Psoas muscle (tissue), 8 donors: ENCODE results near the gene DNASE1L3. TPM values are rescaled to one million over a fixed set of nuclear protein-coding genes. Genes with fewer than 3 reads are reported as not detected.
A peak's percentile ranks its signal among the peaks of the same experiment; 100 is the strongest.

ENCODE experiments used
- ATAC-seq, 4 donors: fragments of 200-7000 bp; cut with Tn5 transposase; one replicate each; pipeline ENCODE4 v1.9.1; 2020; ENCODE audit warnings: moderate library complexity in 3 of 4, mild to moderate bottlenecking in 2 of 4
- DNase-seq, 2 donors: peaks; one replicate each; pipeline ENCODE4 v3.0.0-alpha.2; 2020
- H3K27ac ChIP-seq: fragments of 200-600 bp; one replicate; pipeline ENCODE4 v1.8.0; 2022
- H3K27me3 ChIP-seq, 3 donors: fragments of 200-600 bp in 1 of 3; one replicate each; pipeline versions ENCODE4 v1.6.1 to v1.8.0; 2013 to 2022; ENCODE audit warnings: low read length in 2 of 3, mild to moderate bottlenecking in 2 of 3, moderate library complexity in 1 of 3; ENCODE audit not compliant: insufficient read depth in 3 of 3
- H3K36me3 ChIP-seq, 2 donors: fragments of 200-600 bp in 1 of 2; one replicate each; pipeline versions ENCODE4 v1.6.1 to v1.8.0; 2013 to 2022; ENCODE audit warnings: low read depth in 1 of 2, mild to moderate bottlenecking in 1 of 2, moderate library complexity in 1 of 2; ENCODE audit not compliant: insufficient read depth in 1 of 2
- H3K4me1 ChIP-seq: fragments of 200-600 bp; one replicate; pipeline ENCODE4 v1.8.0; 2022
- H3K4me3 ChIP-seq: fragments of 200-600 bp; one replicate; pipeline ENCODE4 v1.8.0; 2022; ENCODE audit warnings: mild to moderate bottlenecking
- H3K9me3 ChIP-seq: fragments of 200-600 bp; one replicate; pipeline ENCODE4 v1.8.0; 2022
- CTCF ChIP-seq: fragments of 200-600 bp; IDR thresholded peaks from one replicate; pipeline ENCODE4 v1.8.0; 2022; ENCODE audit warnings: antibody characterized with exemption
- WGBS, 3 donors: extraction: QIAGEN DNeasy Blood & Tissue Kit; methylation state at CpG; one replicate each; pipeline versions ENCODE4 v1.1.6 to v1.1.7; 2013; 5-methylcytosine and 5-hydroxymethylcytosine counted together
- intact Hi-C, 2 donors: fragments of 100-400 bp; cut with DNase I; formaldehyde crosslinking; loops; one replicate each; pipeline versions ENCODE4 v1.11.0 to v1.14.2; 2022
- polyA plus RNA-seq, 3 donors: library from polyadenylated mRNA; stranded (reverse); fragments of 200-250 nt; gene quantifications; one replicate each; pipeline ENCODE4 v1.2.3, GENCODE V29; 2013
- total RNA-seq, 4 donors: library from RNA; stranded (reverse); fragmentation: NEBNext Ultra II Directional in 2 of 4; extraction: Animal tissue kit (Norgen Biotek cat#: 25700) in 2 of 4; gene quantifications; one replicate each; pipeline versions ENCODE4 v1.2.1 to v1.2.4, GENCODE V29; 2021 to 2023
- donor health status: healthy with polysubstance abuse.
- donor health status: DM: no; HTN: no; CAD: no; lungs with moderate emphysema.
- donor health status: Bipolar disorder and iron deficiency.
- donor health status: healthy.
- donor health status: DM: yes; HTN: yes; CAD: no.
- donor health status: DM: no; HTN: no; CAD: no.
- donor health status: DM: no; HTN: no; CAD: no.
- donor health status: DM: yes; HTN: yes; CAD: no.

DNASE1L3 gene
- total and polyA plus RNA-seq, 7 donors = 0.18 to 1.4 (median 0.73) TPM

DNA sequence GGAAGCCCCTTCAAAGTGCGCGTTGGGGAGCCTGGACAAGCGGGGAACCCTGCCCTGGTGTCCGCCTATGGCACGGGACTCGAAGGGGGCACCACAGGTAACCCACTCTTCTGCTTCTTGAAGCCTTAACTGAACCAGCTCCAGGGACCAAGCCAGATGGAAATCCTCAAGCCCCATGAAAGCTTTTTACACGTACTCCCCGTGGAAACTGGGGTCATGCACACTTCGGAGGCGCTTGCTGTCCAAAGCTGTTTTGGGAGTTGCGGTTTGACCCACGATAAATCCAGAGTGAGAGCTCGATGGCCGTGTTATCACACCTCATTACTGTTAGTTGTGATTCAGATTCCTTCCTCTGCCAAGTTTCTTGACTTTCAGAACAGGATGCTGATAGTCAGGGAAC lies 47.5 kb downstream of the DNASE1L3 start:
- Histone ChIP-seq H3K27me3 (no peaks in the 10 kb centered on the region), H3K4me3 (no peak overlapping the region), H3K4me1 (no peaks in the 10 kb centered on the region), H3K36me3 (peaks cover 0 to 4% of the 10 kb centered on the region in 2 donors), H3K27ac (no peak overlapping the region), H3K9me3 (no peaks in the 10 kb centered on the region)
- intact Hi-C loops = loop anchor here in 1 of 2 donors (5.0 kb wide), 1 partner anchor 156 kb away; the partner anchor contains the start of gene FLNB
- no peak for ATAC-seq
- 71 to 79% (median 72%) methylated on average over 14 of the region's 14 CpGs for WGBS, 3 donors
- DNase-seq = no peak
- TF ChIP-seq CTCF = no peak

GRCh38 chr3:58161435-58162398 lies 49.1 kb downstream of the DNASE1L3 start:
- peaks cover 0 to 4% of the 10 kb centered on the region in 2 donors for H3K36me3 ChIP-seq
- intact Hi-C loops = loop anchor here in 1 of 2 donors (5.0 kb wide), 1 partner anchor 154 kb away; the partner anchor contains the start of gene FLNB

GRCh38 chr3:58160399-58160798 lies 50.4 kb downstream of the DNASE1L3 start:
- Histone ChIP-seq H3K27ac (no peak overlapping the region), H3K36me3 (peaks cover 0 to 4% of the 10 kb centered on the region in 2 donors)

More at GRCh38 chr3:58161435-58162398, 49.1 kb downstream of the DNASE1L3 start:
- no peak for TF ChIP-seq CTCF
- ATAC-seq = peak; percentile 25 to 58 (median 42)
- peak in 1 of 2 donors; percentile 70 for DNase-seq
- H3K27me3 ChIP-seq = no peaks in the 10 kb centered on the region
- H3K4me3 ChIP-seq = no peak overlapping the region
- H3K27ac ChIP-seq = no peak overlapping the region
- no peaks in the 10 kb centered on the region for H3K9me3 ChIP-seq
- 73 to 79% (median 77%) methylated on average over 11 of the region's 11 CpGs for WGBS, 3 donors
- no peaks in the 10 kb centered on the region for H3K4me1 ChIP-seq

GRCh38 chr3:58158442-58159153 lies 52.2 kb downstream of the DNASE1L3 start:
- ATAC-seq (no peak), DNase-seq (no peak)
- Histone ChIP-seq H3K27me3 (no peaks in the 10 kb centered on the region), H3K4me1 (no peaks in the 10 kb centered on the region), H3K36me3 (peaks cover 0 to 12% of the 10 kb centered on the region in 2 donors), H3K4me3 (no peak overlapping the region), H3K27ac (no peak overlapping the region), H3K9me3 (no peaks in the 10 kb centered on the region)
- intact Hi-C loops = no loop called here
- 86 to 92% (median 89%) methylated on average over 7 of the region's 7 CpGs for WGBS, 3 donors
- no peak for TF ChIP-seq CTCF

More at GRCh38 chr3:58160399-58160798, 50.4 kb downstream of the DNASE1L3 start:
- no peaks in the 10 kb centered on the region for H3K27me3 ChIP-seq
- ATAC-seq (no peak), DNase-seq (no peak)
- WGBS, 3 donors = 93 to 100% (median 100%) methylated on average over 1 of the region's 1 CpG
- intact Hi-C loops = loop anchor here in 1 of 2 donors (5.0 kb wide), 1 partner anchor 153 kb away; the partner anchor contains the start of gene FLNB
- H3K9me3 ChIP-seq = no peaks in the 10 kb centered on the region
- H3K4me1 ChIP-seq = no peaks in the 10 kb centered on the region
- H3K4me3 ChIP-seq = no peak overlapping the region
- TF ChIP-seq CTCF = no peak
